NCI-H524 (cell line): ENCODE data around the gene ARHGAP21.
"Not testable (repeated sequence)": the region's sequence is repeated elsewhere in the genome, so short reads cannot be mapped to it uniquely, and the experiment has no call there.

Source experiments
- DNase-seq, 2 experiments: peaks; one replicate each; lab custom pipeline; 2025; lab: John Stamatoyannopoulos, UW

Gene ARHGAP21

GRCh38 chr10:24723788-24724380, at the start of gene ARHGAP21:
Gene ARHGAP21 (minus strand): TSS chr10:24723887. CDS start chr10:24721899, 1,988 bp downstream.
- DNase-seq = peak; percentile 19 to 44

DNA sequence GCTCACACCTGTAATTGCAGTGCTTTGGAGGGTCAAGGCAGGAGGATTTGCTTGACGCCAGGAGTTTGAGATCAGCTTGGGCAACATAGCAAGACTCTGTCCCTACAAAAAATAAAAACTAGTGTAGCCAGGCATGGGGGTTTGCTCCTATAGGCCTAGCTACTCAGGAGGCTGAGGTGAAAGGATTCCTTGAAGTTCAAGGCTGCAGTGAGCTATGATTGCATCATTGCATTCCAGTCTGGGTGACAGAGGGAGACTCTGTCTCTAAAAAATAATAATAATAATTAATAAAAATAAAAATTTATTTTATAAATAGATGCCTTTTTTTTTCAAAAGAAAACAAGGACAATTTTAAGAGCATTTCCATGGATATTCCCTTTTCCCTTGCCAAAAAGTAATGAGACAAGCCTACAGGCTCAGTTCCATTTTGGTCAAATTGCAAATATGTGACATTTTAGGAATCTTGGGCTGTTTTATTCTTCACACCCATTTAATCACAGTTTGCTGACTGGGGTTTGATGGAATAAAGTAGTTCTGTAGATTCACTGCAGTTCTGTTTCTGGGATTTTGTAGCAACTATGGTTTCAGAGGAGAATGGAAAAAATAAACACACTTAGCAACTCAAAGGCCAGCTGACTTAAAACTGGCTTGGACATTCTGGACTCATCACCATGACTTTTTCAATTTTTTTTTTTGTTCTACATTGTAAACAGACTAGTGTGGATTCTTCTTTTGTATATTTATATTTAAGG, 48.4 kb upstream of the ARHGAP21 start:
- no peak for DNase-seq

GRCh38 chr10:24764991-24765390, 41.3 kb upstream of the ARHGAP21 start:
- not testable (repeated sequence) for DNase-seq

- no peak for DNase-seq
Observed at GRCh38 chr10:24762966-24763623, 39.4 kb upstream of the ARHGAP21 start.

- no peak for DNase-seq
Observed at GRCh38 chr10:24762161-24762924, 38.7 kb upstream of the ARHGAP21 start.

- no peak for DNase-seq
Observed at GRCh38 chr10:24759672-24760071, 36.0 kb upstream of the ARHGAP21 start.

DNA sequence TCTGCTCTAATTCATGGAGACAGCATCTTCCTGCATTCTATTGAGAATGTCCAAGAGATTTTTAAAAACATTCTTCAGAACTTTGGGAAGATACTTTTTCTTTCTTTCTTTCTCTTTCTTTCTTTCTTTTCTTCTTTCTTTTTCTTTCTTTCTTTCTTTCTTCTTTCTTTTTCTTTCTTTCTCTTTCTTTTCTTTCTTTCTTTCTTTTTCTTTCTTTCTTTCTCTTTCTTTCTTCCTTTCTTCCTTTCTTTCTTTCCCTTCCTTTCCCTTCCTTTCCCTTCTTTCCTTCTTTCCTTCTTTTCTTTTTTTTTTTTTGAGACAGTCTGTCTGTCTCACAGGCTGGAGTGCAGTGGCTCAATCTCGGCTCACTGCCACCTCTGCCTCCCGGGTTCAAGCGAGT, 34.6 kb upstream of the ARHGAP21 start:
- DNase-seq = not testable (repeated sequence)

DNA sequence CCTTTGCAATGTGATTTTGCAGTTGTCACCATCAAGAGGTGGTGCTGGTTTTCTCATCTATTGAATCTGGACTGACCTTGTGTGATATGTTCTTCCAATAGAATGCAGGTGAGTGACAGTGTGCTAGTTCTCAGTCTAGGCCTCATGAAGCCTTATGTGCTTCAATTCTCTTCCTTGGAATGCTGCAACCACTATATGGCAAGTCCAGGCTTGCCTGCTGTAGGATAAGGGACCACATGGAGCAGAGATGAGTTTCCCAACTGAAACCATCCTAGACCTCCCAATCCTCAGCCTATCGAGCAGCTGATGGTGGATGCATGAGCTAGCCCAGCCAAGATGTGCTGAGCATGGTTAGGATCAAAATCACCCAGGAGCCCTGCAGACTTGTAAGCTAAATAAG, 32.6 kb upstream of the ARHGAP21 start:
- no peak for DNase-seq

GRCh38 chr10:24751716-24752115, 28.0 kb upstream of the ARHGAP21 start:
- DNase-seq = no peak

DNA sequence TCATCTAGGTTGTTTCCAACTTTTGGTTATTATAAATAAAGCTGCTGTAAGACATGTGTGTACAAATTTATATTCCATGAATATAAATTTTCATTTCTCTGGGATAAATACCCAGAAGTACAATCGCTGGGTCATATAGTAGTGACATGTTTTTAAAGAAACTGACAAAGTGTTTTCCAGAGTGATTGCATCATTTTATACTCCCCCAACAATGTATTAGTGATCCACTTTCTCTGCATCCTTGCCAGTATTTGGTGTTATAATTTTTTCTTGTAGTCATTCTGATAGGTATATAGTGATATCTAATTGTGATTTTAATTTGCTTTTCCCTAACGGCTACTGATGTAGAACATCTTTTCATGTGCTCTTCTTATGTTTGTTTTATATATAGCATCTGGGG, 27.0 kb upstream of the ARHGAP21 start:
- DNase-seq = no peak

- DNase-seq = no peak
Observed at GRCh38 chr10:24748214-24748613, 24.5 kb upstream of the ARHGAP21 start.

DNA sequence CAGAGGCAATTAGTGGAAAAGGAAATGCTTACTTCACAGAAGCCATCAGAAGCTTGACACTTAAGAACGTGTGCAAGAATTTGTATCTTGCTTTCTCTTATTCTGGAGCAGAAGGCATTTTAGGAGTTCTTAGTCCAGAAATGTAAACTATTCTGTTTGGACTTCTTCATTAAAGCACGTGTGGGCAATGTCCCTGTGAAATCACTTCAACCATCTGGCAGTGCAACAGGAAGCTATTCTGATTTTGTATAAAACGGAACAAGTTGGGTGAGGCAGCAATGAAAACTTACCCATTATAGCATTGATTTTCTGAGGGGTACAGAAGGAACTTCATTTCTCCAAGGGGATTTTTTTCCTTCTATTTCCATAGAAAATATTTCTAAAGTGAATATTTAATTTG, 21.3 kb upstream of the ARHGAP21 start:
- DNase-seq = no peak

DNA sequence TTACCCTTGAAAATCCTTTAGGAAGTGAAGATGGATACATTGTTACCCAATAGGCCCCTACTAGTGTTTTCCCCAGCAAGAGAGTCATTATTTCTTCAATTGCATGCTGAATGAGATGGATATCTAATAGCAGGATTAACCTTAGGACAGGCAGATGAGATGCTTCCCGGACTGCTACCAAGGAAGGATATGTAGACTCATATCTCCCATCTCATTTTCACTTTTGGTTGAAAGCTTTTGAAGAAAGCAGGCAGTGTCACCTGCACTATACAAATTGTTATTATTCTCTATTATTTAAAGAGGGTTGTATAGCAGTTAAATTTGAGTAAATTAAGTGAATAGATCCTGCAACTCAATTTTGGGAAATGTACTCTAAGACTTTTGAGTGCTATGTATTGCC, 17.0 kb upstream of the ARHGAP21 start:
- DNase-seq = no peak

- no peak for DNase-seq
Observed at GRCh38 chr10:24737001-24737400, 13.3 kb upstream of the ARHGAP21 start.

DNA sequence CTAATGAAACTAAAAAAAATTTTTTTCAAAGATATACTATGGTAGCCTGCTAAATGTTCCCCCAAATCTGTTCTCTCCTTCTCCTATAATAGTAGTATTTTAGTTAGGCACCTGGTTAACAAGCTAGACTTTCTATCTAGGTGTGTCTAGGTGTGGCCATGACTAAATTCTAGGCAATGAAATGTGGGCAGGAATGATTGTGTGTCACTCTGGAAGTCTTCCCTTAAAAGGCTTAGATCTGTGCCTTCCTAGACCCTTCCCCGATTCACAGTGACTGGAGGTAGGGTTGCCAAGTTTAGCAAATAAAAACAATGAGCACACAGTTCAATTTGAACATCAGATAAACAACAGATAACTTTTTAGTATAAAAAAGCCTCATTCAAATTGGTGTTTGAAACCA, 8.3 kb upstream of the ARHGAP21 start:
- no peak for DNase-seq

- DNase-seq = no peak
Observed at GRCh38 chr10:24730811-24731210, 7.1 kb upstream of the ARHGAP21 start.

DNA sequence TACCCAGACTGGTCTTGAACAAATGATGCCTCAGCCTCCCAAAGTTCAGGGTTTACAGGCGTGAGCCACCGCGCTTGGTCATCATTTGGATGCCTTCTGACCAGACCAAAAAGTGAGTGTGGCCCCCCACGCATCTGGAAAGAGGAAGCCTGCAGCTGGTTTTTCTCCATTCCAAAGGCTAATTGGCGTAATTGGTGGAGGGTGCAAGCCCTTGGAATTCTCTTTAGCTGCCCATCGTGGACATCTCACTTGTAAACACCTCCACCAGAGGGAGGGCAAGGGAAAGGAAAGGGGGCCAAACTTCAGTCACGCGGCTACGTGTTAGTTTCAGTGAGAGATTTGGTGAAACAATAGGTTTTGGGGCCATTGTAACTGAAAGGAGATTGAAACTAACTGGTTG, 4.1 kb upstream of the ARHGAP21 start:
- DNase-seq = no peak

GRCh38 chr10:24726626-24727025, 2.9 kb upstream of the ARHGAP21 start:
- DNase-seq = peak in 1 of 2 experiments; percentile 2

GRCh38 chr10:24726029-24726428, 2.3 kb upstream of the ARHGAP21 start:
- DNase-seq = not testable (repeated sequence)

DNA sequence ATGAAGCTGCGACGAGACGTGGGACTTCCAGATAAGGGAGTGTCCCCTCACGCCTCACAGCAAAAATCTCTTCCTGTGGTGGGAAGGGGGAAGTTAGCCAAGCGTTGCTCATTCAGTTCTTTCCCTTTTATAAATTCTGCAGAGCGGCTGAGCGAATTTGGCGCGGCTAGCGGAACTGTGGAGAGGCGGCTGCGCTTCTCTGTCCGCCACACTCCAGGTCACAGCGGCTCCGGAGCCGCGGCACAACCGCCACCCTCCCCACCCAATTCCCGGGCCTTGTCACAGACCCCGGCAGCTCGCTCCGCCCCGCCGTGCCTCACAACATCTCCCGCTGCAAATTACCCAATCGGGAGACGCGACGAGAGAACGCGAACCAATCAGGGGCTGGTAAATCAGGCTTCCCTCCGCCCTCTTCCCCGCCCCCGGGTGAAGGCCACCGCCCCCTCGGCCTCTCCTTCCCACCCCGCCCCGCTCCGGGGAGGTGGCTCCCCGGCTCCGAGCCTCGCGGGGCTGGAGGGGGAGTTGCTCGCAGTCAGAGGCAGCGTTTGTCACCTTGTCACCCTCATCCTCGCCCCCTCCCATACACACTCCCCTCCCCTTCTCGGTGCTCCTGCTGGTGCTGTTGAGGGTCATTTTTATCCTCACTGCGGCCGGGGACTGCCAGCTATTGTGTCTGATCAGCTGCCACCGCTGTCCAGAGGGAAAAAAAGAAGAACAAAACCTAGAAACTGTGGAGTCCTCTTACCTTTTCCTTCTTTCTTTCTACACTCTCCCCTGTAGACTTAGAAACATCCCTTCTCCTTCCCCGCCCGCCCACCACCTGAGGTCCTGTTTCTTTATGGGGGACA, 918 bp upstream of the ARHGAP21 start:
- peak; percentile 72 to 87 for DNase-seq

- no peak for DNase-seq
Observed at GRCh38 chr10:24723386-24723787, 300 bp downstream of the ARHGAP21 start.
